HepG2 (cell line): ENCODE data around the gene HMCN1. TPM values are rescaled to one million over a fixed set of nuclear protein-coding genes. Genes with fewer than 3 reads are reported as not detected.

ENCODE experiments used
- ATAC-seq: fragments of 200-7000 bp; cut with Tn5 transposase; 3 replicates; pipeline ENCODE4 v1.9.1; 2020; ENCODE audit warnings: mild to moderate bottlenecking, moderate library complexity
- BruUV-seq: library from RNA; stranded (reverse); fragments of 400-500 nt; replicated peaks from 2 replicates; lab custom pipeline; 2021; lab: Mats Ljungman, UMichigan
- CTCF ChIA-PET: fragments of 300-600 bp; formaldehyde crosslinking; extraction: SDS; loops from one replicate; lab custom pipeline; 2021; ENCODE audit warnings: low total read pairs, inconsistent platforms, low intra/inter-chr PET ratio; lab: Yijun Ruan, JAX
- POLR2A ChIA-PET: fragments of 350-600 bp; sonication (Branson Sonifier 250); formaldehyde crosslinking; loops from one replicate; lab custom pipeline; 2020; ENCODE audit warnings: antibody characterized with exemption, inconsistent platforms; lab: Yijun Ruan, JAX
- DNase-seq: peaks from one replicate; pipeline ENCODE4 v3.0.0-alpha.2; 2015; ENCODE audit warnings: low spot score
- FAIRE-seq: peaks from 3 replicates; lab custom pipeline; 2011; peaks lifted over from hg19 to GRCh38; lab: Jason Lieb, UNC
- H2AFZ ChIP-seq: one replicate; pipeline ENCODE4 v1.6.1; 2011; ENCODE audit warnings: low read length, inconsistent platforms
- H3K27ac ChIP-seq: fragments of 300-600 bp; 3 replicates; pipeline ENCODE4 v1.8.0; 2011; ENCODE audit warnings: mixed run types, mild to moderate bottlenecking, mixed read lengths, low read length, inconsistent platforms; ENCODE audit not compliant: insufficient read depth; ENCODE audit errors: extremely low read length
- H3K27me3 ChIP-seq, 2 experiments: fragments of 200-600 bp in 1 of 2; 2 replicates in 1 of 2; 3 replicates in 1 of 2; pipeline versions ENCODE4 v1.6.0 to v1.8.0; 2011; ENCODE audit warnings: low read length in 2 of 2, mild to moderate bottlenecking in 2 of 2, moderate library complexity in 2 of 2, inconsistent platforms in 1 of 2; ENCODE audit not compliant: insufficient read depth in 2 of 2, control insufficient read depth in 1 of 2
- H3K36me3 ChIP-seq, 2 experiments: fragments of 200-600 bp in 1 of 2; replicated peaks in 1 of 2; 2 replicates in 1 of 2; 3 replicates in 1 of 2; pipeline versions ENCODE4 v1.5.1 to v1.8.0; 2011; ENCODE audit warnings: low read length in 2 of 2, inconsistent platforms in 1 of 2; ENCODE audit not compliant: insufficient read depth in 2 of 2, control insufficient read depth in 1 of 2
- H3K4me1 ChIP-seq: 2 replicates; pipeline ENCODE4 v1.5.1; 2012; ENCODE audit warnings: low read length, inconsistent platforms; ENCODE audit not compliant: insufficient read depth
- H3K4me2 ChIP-seq: 2 replicates; pipeline ENCODE4 v1.6.0; 2011; ENCODE audit warnings: low read depth, low read length, inconsistent platforms
- H3K4me3 ChIP-seq, 3 experiments: fragments of 200-600 bp in 1 of 3; sonication (generic), shearing (Covaris generic) in 1 of 3; replicated peaks in 1 of 3; 2 replicates each; pipeline ENCODE4 v1.5.1; 2011 to 2016; ENCODE audit warnings: low read length in 3 of 3, inconsistent platforms in 2 of 3, low read depth in 2 of 3, mild to moderate bottlenecking in 2 of 3, control low read depth in 1 of 3, mixed read lengths in 1 of 3; ENCODE audit not compliant: insufficient read depth in 1 of 3
- H3K79me2 ChIP-seq: one replicate; pipeline ENCODE4 v1.6.1; 2011; ENCODE audit warnings: low read length, inconsistent platforms; ENCODE audit not compliant: insufficient read depth
- H3K9ac ChIP-seq: 2 replicates; pipeline ENCODE4 v1.6.0; 2011; ENCODE audit warnings: mild to moderate bottlenecking, low read depth, low read length, inconsistent platforms; ENCODE audit not compliant: insufficient read depth
- H3K9me3 ChIP-seq: 2 replicates; pipeline ENCODE4 v1.5.1; 2012; ENCODE audit warnings: mild to moderate bottlenecking, low read length
- H4K20me1 ChIP-seq: 2 replicates; pipeline ENCODE4 v1.6.0; 2011; ENCODE audit warnings: inconsistent platforms, mild to moderate bottlenecking, low read length, moderate library complexity; ENCODE audit not compliant: insufficient read depth
- ARNT2 ChIP-seq: sonication (generic); formaldehyde crosslinking; IDR thresholded peaks from 2 replicates; pipeline ENCODE4 v1.8.0; 2022; ENCODE audit warnings: mild to moderate bottlenecking, low read depth, missing genetic modification reagents, moderate library complexity
- HES4 ChIP-seq: sonication (generic); formaldehyde crosslinking; IDR thresholded peaks from 2 replicates; pipeline ENCODE4 v1.9.0; 2021; ENCODE audit warnings: mild to moderate bottlenecking, missing genetic modification reagents, borderline replicate concordance
- MAFG ChIP-seq: sonication (generic); formaldehyde crosslinking; IDR thresholded peaks from 2 replicates; pipeline ENCODE4 v1.5.1; 2020; ENCODE audit warnings: mild to moderate bottlenecking, missing genetic modification reagents
- NFE2L1 ChIP-seq: sonication (generic); formaldehyde crosslinking; IDR thresholded peaks from 2 replicates; pipeline ENCODE4 v1.4.0; 2020; ENCODE audit warnings: missing genetic modification reagents, mild to moderate bottlenecking, borderline replicate concordance
- SAFB2 ChIP-seq: sonication (generic); formaldehyde crosslinking; IDR thresholded peaks from 2 replicates; pipeline ENCODE4 v1.5.1; 2020; ENCODE audit warnings: missing genetic modification reagents, low read depth, mild to moderate bottlenecking, borderline replicate concordance
- SRSF4 ChIP-seq: fragments of 200-400 bp; formaldehyde crosslinking; IDR thresholded peaks from one replicate; pipeline ENCODE4 v1.6.1; 2018; ENCODE audit warnings: mild to moderate bottlenecking, low read depth, low read length, moderate library complexity; ENCODE audit not compliant: poor library complexity, severe bottlenecking
- ZNF331 ChIP-seq: sonication (generic); formaldehyde crosslinking; IDR thresholded peaks from 2 replicates; pipeline ENCODE4 v1.4.0; 2020; ENCODE audit warnings: missing genetic modification reagents
- ZNF546 ChIP-seq: sonication (generic); formaldehyde crosslinking; conservative IDR thresholded peaks from 2 replicates; pipeline ENCODE4 v1.8.1; 2023; ENCODE audit warnings: mild to moderate bottlenecking, missing genetic modification reagents
- ZNF792 ChIP-seq: IDR thresholded peaks from 2 replicates; pipeline ENCODE4 v1.6.1; 2016
- WGBS: methylation state at CpG from one replicate; pipeline ENCODE4 v1.1.6; 2017; ENCODE audit warnings: low lambda C conversion rate; 5-methylcytosine and 5-hydroxymethylcytosine counted together
- in situ Hi-C: cut with HindIII; loops from 2 replicates; pipeline ENCODE4 v1.10.0; 2017; ENCODE audit warnings: low pct_unique_long_range_greater_than_20kb; ENCODE audit not compliant: extremely low pct_ligation_motif_present
- intact Hi-C: fragments of 100-400 bp; cut with micrococcal nuclease; formaldehyde crosslinking; loops from one replicate; pipeline ENCODE4 v1.10.0; 2022; ENCODE audit not compliant: unreplicated experiment
- polyA plus RNA-seq, 8 experiments: library from polyadenylated mRNA; depleted of rRNA in 3 of 8; stranded (reverse) in 7 of 8; unstranded in 1 of 8; fragments of >200 nt; fragmentation: Illumina TruSeq in 4 of 8; extraction: Trizol in 4 of 8; gene quantifications; 2 replicates each; pipeline versions ENCODE4 v1.2.1 to v1.2.3, GENCODE V29; 2011 to 2016; ENCODE audit warnings: low read depth in 4 of 8, missing spikeins in 1 of 8, mixed read lengths in 1 of 8; ENCODE audit not compliant: insufficient read depth in 1 of 8
- total RNA-seq, 5 experiments: library from RNA; depleted of rRNA; stranded (reverse); fragments of >200 nt; fragmentation: Illumina TruSeq; extraction: Trizol; gene quantifications; 2 replicates each; pipeline ENCODE4 v1.2.3, GENCODE V29; 2016; ENCODE audit warnings: low read depth in 1 of 5
- TF ChIP-seq, protein P1 (sequence below): sonication (generic); formaldehyde crosslinking; IDR thresholded peaks from 2 replicates; pipeline ENCODE4 v1.8.1; 2023; ENCODE audit warnings: mild to moderate bottlenecking, missing genetic modification reagents
- TF ChIP-seq, protein P2 (sequence below): IDR thresholded peaks from 2 replicates; pipeline ENCODE4 v1.6.1; 2016; ENCODE audit warnings: missing genetic modification reagents, missing compliant biosample characterization
- TF ChIP-seq, protein P3 (sequence below): sonication (generic); formaldehyde crosslinking; IDR thresholded peaks from 2 replicates; pipeline ENCODE4 v1.4.0; 2020; ENCODE audit warnings: mild to moderate bottlenecking, missing genetic modification reagents
- TF ChIP-seq, protein P4 (sequence below): sonication (generic); formaldehyde crosslinking; IDR thresholded peaks from 2 replicates; pipeline ENCODE4 v1.5.0; 2020; ENCODE audit warnings: mild to moderate bottlenecking, missing genetic modification reagents, borderline replicate concordance

The HMCN1 gene
- total and polyA plus RNA-seq, 2 of the 13 experiments (the other 11 are each of a cell fraction or from before 2014, with no cell fraction given), result 0.03 TPM; not detected in 1

DNA sequence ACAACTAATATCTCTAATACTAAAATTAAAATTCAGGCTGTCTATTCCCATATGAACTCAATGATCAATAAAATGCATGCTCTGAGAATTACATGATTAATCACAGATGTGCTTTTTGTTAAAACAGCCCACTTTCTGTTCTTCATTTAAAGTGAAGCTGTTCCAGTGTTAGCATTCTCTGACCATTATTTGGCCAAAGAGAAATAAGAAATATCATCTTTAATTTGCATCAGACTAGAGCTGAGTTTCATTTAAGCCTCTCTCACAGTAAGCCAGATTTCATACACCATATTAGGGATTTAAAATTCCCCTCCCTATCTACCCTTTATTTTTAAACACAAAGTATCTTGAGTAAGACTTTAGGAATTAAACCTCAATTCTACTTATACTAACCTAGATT lies 379.3 kb downstream of the HMCN1 start:
- TF ChIP-seq, protein P1, sequence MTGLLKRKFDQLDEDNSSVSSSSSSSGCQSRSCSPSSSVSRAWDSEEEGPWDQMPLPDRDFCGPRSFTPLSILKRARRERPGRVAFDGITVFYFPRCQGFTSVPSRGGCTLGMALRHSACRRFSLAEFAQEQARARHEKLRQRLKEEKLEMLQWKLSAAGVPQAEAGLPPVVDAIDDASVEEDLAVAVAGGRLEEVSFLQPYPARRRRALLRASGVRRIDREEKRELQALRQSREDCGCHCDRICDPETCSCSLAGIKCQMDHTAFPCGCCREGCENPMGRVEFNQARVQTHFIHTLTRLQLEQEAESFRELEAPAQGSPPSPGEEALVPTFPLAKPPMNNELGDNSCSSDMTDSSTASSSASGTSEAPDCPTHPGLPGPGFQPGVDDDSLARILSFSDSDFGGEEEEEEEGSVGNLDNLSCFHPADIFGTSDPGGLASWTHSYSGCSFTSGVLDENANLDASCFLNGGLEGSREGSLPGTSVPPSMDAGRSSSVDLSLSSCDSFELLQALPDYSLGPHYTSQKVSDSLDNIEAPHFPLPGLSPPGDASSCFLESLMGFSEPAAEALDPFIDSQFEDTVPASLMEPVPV (CRISPR knock-in tag), result no peak
- TF ChIP-seq, all 625 proteins: peak for 0
- POLR2A ChIA-PET, result no interaction called here
- no peak for FAIRE-seq
- Histone ChIP-seq H3K79me2 (no peaks in the 10 kb centered on the region), H2AFZ (no peak overlapping the region), H3K4me3 (no peak overlapping the region), H3K36me3 (no peaks in the 10 kb centered on the region), H3K9ac (no peak overlapping the region), H4K20me1 (no peaks in the 10 kb centered on the region), H3K27ac (no peak overlapping the region), H3K4me2 (no peak overlapping the region), H3K4me1 (no peaks in the 10 kb centered on the region), H3K27me3 (no peaks in the 10 kb centered on the region), H3K9me3 (no peaks in the 10 kb centered on the region)
- no peak for DNase-seq
- ATAC-seq, result no peak
- intact Hi-C loops (no loop called here), in situ Hi-C loops (no loop called here)
- CTCF ChIA-PET, result no interaction called here
- BruUV-seq, result no TSS peak

DNA sequence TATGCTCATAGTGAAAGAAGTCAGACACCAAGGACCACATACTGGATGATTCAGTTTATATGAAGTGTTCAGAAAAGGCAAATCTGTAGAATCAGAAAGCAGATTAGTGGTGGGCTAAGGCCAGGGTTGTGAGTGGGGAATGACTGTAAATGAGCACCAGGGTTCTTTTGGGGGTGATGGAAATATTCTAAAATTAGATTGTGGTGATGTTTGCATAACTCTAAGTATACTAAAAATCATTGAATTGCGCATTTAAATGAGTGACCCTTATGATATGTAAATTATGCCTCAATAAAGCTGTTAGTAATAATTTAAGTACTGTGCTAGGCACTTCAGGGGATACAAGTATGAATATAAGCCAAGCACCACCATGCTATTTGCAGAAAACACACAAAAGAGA lies 384.5 kb downstream of the HMCN1 start:
- Histone ChIP-seq H3K27me3 (no peaks in the 10 kb centered on the region; a peak in 1 of 5 replicates), H2AFZ (no peak overlapping the region), H3K4me1 (no peaks in the 10 kb centered on the region), H3K4me2 (no peak overlapping the region), H3K4me3 (no peak overlapping the region), H3K9ac (no peak overlapping the region), H3K9me3 (no peaks in the 10 kb centered on the region), H3K36me3 (no peaks in the 10 kb centered on the region), H3K27ac (no peak overlapping the region), H4K20me1 (no peaks in the 10 kb centered on the region), H3K79me2 (no peaks in the 10 kb centered on the region)
- intact Hi-C loops, result no loop called here
- in situ Hi-C loops, result no loop called here
- ChIA-PET CTCF (no interaction called here), POLR2A (no interaction called here)
- no TSS peak for BruUV-seq
- ATAC-seq, result no peak
- FAIRE-seq, result no peak
- WGBS, result 0% methylated on average over 1 of the region's 1 CpG
- no peak for DNase-seq
- no peak for TF ChIP-seq NFE2L1
- TF ChIP-seq, protein P2, sequence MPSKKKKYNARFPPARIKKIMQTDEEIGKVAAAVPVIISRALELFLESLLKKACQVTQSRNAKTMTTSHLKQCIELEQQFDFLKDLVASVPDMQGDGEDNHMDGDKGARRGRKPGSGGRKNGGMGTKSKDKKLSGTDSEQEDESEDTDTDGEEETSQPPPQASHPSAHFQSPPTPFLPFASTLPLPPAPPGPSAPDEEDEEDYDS (CRISPR knock-in tag), result no peak
- no peak for TF ChIP-seq ZNF792 (CRISPR knock-in tag)
- TF ChIP-seq, protein P3, sequence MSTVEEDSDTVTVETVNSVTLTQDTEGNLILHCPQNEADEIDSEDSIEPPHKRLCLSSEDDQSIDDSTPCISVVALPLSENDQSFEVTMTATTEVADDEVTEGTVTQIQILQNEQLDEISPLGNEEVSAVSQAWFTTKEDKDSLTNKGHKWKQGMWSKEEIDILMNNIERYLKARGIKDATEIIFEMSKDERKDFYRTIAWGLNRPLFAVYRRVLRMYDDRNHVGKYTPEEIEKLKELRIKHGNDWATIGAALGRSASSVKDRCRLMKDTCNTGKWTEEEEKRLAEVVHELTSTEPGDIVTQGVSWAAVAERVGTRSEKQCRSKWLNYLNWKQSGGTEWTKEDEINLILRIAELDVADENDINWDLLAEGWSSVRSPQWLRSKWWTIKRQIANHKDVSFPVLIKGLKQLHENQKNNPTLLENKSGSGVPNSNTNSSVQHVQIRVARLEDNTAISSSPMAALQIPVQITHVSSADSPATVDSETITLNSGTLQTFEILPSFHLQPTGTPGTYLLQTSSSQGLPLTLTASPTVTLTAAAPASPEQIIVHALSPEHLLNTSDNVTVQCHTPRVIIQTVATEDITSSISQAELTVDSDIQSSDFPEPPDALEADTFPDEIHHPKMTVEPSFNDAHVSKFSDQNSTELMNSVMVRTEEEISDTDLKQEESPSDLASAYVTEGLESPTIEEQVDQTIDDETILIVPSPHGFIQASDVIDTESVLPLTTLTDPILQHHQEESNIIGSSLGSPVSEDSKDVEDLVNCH (CRISPR knock-in tag), result no peak
- TF ChIP-seq ZNF546, result no peak
- no peak for TF ChIP-seq ZNF331 (CRISPR knock-in tag)
- no peak for TF ChIP-seq HES4
- no peak for TF ChIP-seq SRSF4
- TF ChIP-seq, protein P4, sequence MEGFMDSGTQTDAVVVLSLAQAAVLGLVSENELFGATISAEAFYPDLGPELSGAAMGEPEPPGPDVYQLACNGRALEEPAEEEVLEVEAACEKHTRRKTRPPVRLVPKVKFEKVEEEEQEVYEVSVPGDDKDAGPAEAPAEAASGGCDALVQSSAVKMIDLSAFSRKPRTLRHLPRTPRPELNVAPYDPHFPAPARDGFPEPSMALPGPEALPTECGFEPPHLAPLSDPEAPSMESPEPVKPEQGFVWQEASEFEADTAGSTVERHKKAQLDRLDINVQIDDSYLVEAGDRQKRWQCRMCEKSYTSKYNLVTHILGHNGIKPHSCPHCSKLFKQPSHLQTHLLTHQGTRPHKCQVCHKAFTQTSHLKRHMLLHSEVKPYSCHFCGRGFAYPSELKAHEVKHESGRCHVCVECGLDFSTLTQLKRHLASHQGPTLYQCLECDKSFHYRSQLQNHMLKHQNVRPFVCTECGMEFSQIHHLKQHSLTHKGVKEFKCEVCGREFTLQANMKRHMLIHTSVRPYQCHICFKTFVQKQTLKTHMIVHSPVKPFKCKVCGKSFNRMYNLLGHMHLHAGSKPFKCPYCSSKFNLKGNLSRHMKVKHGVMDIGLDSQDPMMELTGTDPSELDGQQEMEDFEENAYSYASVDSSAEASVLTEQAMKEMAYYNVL (CRISPR knock-in tag), result no peak
- no peak for TF ChIP-seq SAFB2 (CRISPR knock-in tag)
- TF ChIP-seq MAFG (CRISPR knock-in tag), result no peak
- TF ChIP-seq ARNT2, result no peak
